GM18861 (cell line): Measurements from ENCODE around the gene ARL8B.
A peak's percentile ranks its signal among the peaks of the same experiment; 100 is the strongest.

Experiments
- ATAC-seq: cut with Tn5 transposase; IDR thresholded peaks from one replicate; pipeline ENCODE4 v1.9.1; 2021; ENCODE audit not compliant: unreplicated experiment

ARL8B gene

DNA sequence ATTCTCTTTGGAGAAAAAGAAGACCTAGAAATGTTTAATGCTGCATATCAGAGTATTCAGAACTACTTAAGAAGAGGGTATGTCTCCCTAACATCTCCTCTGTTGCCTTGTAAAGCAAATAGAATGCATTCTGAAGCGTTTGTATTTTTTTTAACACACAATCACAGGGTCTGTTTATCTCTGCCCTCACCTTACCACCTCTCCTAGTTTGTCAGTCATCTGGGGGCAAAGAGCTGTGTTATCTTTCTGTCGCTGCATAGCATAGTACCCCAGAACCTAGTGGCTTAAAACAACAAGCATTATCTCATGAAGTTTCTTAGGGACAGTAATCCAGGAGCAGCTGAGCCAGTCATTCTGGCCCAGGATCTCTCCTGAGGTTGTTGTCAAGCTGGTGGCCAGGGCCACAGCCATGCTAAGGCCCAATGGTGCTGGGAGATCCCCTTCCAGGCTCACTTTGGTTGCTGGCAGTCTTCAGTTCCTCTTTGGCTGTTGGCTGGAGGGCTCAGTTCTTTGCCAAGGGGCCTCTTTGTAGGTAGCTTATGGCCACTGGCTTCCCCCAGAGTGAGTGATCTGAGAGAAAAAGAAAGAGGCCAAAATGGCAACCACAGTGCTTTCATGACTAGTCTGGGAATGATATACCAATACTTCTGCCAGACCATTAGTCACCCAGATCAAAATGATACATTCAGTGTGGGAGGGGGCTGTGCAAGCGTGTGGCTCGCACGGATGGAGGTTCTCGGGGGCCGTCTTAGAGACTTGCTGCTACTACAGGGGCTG is 83.3 kb downstream of the ARL8B start:
- peak; percentile 98 for ATAC-seq

DNA sequence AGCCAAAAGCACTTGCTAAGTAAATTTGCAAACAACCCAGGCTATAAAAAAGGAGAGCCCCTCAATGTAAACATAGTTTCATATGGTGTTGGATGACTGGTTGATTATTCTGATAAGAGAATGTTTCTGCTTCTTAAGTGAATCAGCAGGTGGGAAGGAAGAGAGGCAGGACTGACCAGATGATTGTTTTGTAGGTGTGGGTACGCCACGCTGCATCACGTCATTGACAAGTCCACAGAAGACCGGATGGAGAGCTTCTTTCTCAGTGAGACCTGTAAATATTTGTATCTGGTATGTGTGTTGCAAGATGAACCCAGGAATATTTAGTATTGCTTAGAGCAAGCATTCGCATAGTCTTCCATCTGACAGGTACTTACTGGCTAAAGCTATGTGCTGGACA is 88.8 kb downstream of the ARL8B start:
- ATAC-seq = no peak

DNA sequence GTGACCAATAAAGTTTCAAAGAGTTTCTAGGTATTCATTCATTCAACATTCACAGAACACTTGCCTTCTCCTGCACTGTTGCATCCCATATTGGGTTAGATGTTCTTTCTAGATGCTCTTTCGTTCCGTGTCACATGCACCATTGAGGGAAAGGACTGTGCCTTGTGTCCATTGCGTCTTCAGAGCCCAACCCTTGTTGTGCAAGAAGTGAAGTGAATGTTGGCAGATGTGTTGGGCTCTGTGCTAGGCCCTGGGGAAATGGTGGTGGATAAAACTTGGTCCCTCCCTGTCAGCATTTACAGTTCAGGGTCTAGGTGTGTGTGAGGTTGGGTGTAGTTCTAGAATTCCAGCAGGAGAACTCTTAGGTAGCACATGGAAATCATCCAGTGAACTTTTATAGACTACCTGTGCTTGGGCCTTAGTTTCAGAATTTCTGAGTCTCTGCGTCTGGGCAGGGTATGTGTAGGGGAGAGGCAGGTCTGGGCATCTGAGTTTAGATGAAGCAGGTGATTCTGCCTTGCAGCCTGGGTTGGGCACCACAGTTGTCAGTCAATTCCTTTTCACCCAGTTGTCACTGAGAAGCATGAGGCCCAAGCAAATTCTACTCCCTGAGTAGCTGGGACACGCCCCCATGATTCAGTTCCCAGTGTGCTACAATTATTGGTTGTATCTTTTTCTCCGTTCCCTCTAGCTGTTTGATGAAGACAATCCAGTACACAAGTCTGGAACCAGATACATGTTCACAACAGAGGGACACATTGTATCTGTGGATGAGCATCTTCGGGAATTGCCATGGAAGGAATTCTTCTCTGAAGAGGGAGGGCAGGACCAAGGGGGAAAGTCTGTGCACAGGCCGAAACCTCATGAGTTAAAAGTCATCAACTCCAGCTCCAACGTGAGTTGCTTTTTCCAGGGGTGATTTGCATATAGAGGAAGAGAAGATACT is 90.8 kb downstream of the ARL8B start:
- ATAC-seq = no peak

DNA sequence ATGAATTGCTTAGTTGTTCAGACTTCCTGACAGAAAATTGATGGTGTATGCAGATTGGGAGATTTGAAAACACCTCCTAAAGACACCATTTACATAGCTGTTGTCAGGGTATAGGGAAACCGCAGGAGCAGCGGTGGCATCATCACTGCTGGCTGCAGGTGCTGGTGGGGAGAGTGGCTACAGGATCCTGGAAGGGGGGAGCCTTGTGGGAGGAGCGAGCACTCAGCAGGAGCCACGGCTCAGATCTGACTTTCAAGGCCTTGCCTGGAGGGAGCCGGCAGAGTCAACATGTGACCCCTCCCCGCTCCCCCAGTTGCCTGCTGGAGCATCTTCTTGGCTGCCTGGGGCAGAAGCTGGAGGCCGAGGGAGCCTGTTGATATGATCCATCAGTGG is 91.5 kb downstream of the ARL8B start:
- ATAC-seq = no peak

DNA sequence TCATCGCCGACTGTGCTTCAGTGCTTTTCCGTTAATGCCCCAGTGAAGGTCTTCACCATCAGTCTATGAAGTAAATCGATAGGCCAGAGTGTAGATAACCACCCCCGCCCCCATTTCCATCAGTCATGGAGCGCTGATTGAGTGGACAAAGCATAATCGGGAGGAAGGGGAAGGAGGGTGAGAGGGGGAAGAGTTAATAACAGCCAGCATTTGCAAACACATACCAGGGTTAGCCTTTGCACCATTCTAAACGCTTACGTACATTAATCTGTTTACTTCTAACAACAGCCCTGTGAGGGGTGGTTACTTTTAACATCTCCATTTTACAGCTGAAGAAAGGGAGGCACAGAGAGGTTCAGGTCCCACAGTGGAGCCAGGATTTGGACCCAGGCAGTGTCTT is 92.3 kb downstream of the ARL8B start:
- ATAC-seq = no peak

DNA sequence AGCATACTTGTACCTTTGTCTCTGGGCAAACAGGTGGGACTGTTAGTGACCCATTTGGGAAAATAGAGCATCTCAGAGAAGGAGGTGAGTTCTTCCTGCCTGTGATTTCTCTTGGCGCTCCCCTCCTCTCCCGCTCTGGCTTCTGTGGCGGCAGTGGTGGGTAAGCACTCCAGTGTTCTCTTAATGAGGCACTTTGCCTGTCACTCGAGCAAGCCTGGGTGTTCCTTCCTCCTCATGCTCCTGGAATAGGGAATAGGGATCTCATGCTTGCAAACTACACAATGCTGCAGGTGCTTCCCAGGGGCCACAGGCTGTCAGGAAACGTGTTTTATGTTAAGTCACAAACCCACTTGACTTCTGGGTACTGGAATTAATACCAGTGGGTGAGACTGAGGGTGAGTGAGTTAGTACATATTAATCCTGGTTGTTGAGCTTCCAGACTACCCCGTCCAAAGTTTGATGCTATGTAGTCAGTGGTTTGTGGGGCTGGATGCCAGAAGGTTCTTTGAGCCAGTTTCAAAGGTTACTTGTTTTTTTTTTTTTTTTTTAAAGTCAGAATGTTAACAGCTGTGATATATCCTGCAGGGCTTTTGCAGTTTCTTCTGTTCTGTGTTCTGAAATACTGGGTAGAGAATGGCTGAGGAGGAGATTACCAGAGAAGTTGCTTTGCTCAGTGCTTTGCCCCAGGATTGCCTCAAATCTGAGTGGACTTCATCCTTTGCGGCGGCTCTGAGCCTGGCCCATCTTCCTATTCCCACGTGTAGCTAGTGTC is 95.9 kb downstream of the ARL8B start:
- ATAC-seq = no peak

DNA sequence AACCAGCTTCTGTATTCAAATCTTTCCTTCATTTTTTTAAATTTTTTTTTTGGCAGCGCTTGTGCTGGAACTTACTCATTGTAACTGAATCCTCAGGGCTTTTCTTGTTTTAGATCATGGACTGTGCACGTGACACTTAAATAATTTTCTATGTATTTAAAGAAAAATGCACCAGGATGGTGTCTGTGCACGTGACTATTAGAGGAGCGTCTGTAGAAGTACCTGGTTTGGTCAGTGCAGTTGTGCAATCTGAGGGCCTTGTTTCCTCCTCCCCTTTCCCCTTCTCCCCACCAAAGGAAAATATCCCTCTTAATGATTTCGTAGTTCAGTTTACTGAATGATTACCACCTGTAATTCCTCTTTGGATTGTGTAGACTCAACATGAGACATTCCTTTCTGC is 96.7 kb downstream of the ARL8B start:
- no peak for ATAC-seq

DNA sequence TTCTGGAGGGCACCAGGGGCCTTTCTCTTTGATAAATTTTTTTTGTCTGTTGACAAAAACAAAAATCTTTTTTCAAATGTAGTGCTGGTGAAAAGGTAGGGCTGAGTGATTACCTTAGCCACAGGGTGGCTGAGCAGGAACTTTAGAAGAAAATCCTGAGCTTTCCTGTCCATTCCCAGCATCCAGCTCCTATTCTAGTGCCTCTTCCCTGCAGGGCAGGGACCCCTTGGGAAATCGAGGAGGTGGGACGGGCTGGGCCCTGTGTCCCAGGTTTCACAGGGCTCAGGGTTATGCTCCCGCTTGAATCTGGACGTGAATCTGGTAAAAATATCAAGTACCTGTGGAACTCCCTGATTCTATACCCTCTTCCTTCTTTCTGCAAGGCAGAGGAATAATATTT is 97.1 kb downstream of the ARL8B start:
- no peak for ATAC-seq

DNA sequence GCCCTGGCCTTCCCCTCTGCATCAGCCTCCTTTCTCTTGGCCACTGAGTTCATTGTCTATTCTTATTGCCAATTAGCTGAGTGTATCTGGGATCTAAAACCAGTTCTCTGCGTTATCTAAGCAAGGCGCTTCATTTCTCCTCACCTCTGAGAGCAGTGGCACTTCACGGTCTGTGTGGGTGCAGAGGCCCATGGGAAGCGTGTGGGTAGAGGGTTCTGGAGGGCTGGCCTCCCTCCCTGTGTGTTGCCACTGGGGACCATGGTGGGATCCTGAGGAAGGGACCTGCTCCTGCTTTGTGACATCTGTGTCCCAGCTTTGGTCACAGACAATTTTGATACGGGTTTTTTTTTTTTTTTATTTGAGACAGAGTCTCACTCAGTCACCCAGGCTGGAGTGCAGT is 98.1 kb downstream of the ARL8B start:
- ATAC-seq = no peak

DNA sequence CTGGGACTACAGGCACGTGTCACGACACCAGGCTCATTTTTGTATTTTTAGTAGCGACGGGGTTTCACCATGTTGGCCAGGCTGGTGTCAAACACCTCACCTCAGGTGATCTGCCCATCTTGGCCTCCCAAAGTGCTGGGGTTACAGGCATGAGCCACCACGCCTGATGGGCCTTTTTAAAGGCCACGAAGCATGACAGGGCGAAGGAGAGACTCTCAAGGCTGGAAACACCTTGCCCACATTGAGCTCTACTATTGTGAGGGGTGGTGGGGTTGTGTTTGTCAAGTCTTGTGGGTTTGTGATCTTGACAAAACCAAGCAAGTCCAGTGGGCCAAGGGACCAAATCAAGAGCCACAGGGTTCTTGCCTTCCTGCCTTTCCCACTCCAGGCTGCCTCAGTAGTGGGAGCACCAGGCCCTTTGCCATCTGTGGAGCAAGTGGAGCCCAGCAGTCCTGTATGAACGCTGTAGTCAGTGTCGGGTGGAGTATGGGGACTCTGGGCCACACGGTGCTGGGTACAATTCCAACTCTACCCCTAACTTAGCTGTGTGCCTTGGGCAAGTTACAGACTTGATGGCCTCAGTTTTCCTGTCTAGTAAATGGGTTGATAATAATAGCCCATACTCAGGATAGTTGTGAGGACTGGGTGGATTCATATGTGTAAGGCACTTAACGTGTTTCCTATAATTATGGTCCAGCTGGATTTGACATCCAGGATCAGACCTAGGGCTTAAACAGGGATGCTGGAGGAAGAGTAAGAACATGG is 98.8 kb downstream of the ARL8B start:
- ATAC-seq = no peak

DNA sequence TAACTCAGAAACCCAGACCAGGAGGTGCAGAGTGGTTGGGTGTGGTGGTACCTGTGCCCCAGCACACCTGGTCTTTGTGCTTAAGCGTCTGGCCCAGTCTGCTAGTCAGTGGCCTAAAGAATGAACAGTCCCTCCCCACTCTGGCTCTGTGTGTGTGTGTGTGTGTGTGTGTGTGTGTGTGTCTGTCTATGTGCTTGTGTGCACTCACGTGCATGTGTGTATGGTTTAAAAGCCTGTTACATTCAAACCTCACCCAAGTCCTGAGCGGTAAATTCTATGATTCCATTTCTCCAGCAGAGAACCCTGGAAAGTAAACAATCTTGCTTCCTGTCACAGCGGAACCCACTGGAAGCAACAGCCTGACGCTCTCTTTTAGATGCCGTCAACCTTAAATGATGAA is 99.6 kb downstream of the ARL8B start:
- ATAC-seq = no peak

DNA sequence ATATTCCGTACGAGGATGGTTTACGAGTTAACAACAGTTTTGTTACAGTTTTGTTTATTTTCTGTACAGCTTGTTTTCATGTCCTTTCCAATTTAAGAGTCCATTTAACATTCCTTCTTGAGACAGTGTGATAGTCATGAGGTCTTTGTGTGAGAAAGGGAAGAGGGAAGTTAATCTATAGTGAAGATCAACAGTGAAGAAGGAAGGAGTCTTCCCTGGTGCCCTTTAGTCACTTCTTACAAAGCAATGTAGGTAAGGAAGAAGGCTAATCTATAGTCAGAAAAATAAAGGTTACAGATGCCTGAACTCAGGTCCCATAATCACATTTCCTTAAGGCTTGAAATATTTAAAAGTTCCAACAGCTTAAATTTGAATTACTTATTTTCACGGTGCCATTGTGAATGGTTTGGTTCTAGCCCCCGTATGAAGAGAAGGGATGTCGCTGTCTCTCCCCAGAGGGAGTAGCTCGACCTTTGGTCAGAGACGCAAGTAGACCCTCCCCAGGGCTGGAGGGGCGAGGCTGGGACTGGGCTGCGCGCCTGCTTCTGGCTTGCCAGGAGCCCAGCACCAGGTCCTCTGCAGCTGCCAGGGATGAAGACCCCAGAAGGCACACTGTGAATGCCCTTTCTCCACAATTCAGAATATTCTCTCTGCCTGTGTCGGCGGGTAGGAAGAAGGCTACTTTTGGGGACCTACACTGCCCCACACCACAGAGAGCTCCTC is 100.4 kb downstream of the ARL8B start:
- ATAC-seq = no peak

DNA sequence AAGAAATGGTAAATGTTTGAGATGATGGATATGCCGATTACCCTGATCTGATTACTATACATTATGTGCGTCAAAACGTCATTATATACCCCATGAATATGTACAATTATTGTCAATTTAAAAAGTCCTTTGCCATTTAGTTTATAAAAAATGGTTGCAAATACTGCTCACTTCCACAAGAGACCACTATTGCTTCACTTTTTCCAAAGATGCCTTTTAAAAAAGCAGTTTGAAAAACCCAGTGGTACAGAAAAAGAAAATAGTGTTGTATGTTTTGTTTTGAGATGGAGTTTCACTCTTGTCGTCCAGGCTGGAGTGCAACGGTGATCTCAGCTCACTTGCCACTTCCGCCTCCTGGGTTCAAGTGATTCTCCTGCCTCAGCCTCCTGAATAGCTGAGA is 104.7 kb downstream of the ARL8B start:
- peak; percentile 52 for ATAC-seq

DNA sequence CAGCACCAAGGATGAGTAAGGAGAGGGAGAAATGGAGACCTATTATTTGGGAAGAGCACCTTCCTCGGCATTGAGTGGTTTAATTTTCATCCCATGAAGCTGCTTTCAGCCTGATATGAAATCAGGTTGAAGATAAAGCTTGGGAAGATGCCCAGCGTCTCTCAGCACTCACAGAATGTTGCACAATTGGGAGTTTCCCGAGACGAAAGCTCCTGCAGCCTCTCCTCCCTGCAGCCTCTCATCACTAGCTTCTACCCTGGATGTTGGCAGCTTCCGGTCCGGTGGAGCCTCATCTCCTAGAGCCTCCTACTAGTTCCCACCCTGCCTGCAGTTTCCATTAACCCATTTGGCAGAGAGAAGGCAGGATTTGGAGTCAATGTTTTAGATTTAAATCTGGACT is 105.7 kb downstream of the ARL8B start:
- no peak for ATAC-seq

DNA sequence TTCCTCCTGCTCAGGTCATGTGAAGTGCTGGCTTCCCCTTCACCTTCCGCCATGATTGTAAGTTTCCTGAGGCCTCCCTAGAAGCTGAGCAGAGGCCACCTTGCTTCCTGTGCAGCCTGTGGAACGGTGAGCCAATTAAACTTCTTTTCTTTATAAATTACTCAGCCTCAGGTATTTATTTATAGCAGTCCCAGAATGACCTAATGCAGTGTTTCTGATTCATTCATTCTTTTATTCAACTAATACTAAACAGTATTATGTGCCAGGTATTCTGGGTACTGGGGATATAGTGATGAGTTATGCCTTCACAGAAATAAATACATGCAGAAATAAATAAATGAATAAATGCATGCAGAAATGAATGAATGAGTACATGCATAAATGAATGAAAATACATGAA is 107.3 kb downstream of the ARL8B start:
- ATAC-seq = no peak
